Femur (tissue), 1 donor: ENCODE measurements around the gene SUN1.
A peak's percentile ranks its signal among the peaks of the same experiment; 100 is the strongest.

Source experiments
- DNase-seq: peaks from one replicate; pipeline ENCODE4 v3.0.0-alpha.2; 2017

SUN1 gene

GRCh38 chr7:894164-894867 lies 62.0 kb downstream of the SUN1 start:
- DNase-seq, result no peak

- DNase-seq, result no peak
Measured at GRCh38 chr7:894927-895450, 62.7 kb downstream of the SUN1 start.

GRCh38 chr7:895451-896052 lies 63.3 kb downstream of the SUN1 start:
- DNase-seq, result no peak

- DNase-seq, result no peak
Measured at GRCh38 chr7:896346-897075, 64.2 kb downstream of the SUN1 start.

- DNase-seq, result no peak
Measured at GRCh38 chr7:897086-897485, 64.8 kb downstream of the SUN1 start.

GRCh38 chr7:897771-898376 lies 65.6 kb downstream of the SUN1 start:
- DNase-seq, result peak; percentile 69

GRCh38 chr7:898460-898854 lies 66.2 kb downstream of the SUN1 start:
- no peak for DNase-seq

- no peak for DNase-seq
Measured at GRCh38 chr7:898855-899681, 66.8 kb downstream of the SUN1 start.

GRCh38 chr7:899806-900205 lies 67.5 kb downstream of the SUN1 start:
- no peak for DNase-seq

GRCh38 chr7:900331-901040 lies 68.2 kb downstream of the SUN1 start:
- no peak for DNase-seq

- no peak for DNase-seq
Measured at GRCh38 chr7:901041-901387, 68.7 kb downstream of the SUN1 start.

- DNase-seq, result peak; percentile 84
Measured at GRCh38 chr7:901388-902154, 69.3 kb downstream of the SUN1 start.

- no peak for DNase-seq
Measured at GRCh38 chr7:902996-903395, 70.7 kb downstream of the SUN1 start.

GRCh38 chr7:903921-904755 lies 71.9 kb downstream of the SUN1 start:
- DNase-seq, result no peak

- DNase-seq, result no peak
Measured at GRCh38 chr7:904847-905246, 72.6 kb downstream of the SUN1 start.

GRCh38 chr7:906776-907157 lies 74.5 kb downstream of the SUN1 start:
- no peak for DNase-seq

GRCh38 chr7:907158-907980 lies 75.1 kb downstream of the SUN1 start:
- DNase-seq, result no peak

- DNase-seq, result no peak
Measured at GRCh38 chr7:908159-908581, 75.9 kb downstream of the SUN1 start.
